COLO829 (cell line): Measurements from ENCODE around the gene KISS1R.
"Not testable (repeated sequence)": the region's sequence is repeated elsewhere in the genome, so short reads cannot be mapped to it uniquely, and the experiment has no call there.

Experiments used
- DNase-seq: peaks from one replicate; pipeline ENCODE4 v3.0.0; 2012; ENCODE audit warnings: low spot score

KISS1R gene

DNA sequence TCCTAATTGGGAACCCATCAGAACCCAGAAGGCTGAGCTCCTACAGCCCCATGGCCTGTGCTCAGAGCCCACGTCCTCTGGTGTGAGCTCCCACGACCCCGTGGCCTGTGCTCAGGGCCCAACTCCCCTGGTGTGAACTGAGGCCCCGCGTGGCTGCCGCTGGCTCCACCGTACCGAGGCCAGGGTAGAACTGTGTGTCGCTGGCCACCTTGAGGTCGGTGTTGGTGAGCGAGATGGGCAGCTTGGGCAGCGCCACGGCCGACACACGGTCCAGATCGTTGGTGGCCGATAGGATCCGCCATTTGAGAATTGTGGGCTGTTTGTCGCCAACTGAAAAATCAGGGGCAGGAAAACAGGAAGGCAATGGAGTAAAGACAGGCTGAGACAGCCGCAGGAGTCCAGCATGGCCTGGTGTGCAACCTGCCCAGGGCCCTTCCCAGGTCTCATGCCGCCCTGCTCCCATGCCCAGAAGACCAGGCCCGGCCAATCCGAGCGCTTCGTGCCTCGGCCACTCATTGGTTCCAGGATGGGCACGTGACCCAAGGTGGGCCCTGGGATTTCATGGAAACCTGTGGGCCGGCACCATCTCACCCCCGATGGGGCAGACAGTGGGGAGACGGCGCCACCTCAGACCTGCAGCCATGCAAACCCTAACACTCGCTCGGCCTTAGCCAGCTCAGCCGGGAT, 35.6 kb upstream of the KISS1R start:
- no peak for DNase-seq

DNA sequence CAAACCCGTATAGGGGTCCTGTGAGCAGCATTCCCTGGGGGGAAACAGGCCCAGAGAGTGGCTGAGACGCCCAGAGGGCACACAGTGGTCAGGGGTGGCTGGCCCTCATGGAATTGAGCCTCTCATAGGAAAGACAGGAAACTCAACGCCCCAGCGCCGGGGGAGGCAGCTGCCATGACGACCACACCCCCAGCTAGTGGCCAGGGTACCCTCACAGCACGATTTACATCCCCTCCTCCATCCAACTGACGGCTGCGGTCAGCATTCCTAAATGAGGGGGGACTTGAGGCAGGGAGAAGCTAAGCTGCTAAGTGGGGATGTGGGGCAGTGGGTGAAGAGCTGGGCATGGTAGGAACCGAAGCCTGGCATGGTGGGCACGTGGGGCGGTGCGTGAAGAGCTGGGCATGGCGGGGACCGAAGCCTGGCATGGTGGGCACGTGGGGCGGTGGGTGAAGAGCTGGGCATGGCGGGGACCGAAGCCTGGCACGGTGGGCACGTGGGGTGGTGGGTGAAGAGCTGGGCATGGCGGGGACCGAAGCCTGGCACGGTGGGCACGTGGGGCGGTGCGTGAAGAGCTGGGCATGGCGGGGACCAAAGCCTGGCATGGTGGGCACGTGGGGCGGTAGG, 34.1 kb upstream of the KISS1R start:
- DNase-seq: no peak

DNA sequence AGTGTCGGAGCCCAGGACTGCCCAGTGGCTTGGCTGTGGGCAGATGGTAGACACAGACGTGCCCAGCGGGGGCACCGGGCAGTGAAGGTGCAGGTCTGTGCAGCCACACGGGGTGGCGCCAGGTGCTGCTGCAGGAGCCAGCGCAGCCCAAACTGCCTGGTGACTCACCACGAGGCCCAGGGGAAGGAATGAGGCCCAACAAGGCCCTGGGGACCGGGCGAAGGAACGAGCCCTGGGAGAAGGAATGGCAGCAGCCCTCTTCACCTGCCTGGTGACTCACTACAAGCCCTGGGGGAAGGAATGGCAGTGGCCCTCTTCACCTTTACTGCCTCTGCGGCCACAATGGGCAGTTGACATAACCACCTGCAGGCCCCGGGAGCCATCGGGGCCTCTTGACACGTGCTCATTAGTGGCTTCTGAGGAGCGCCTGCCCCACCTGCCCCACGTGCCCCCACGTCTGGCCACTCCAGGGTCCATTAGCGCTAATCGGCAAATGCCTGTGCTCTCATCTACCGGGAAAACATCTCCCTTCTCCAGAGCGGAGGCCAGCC, 33.4 kb upstream of the KISS1R start:
- DNase-seq: no peak

DNA sequence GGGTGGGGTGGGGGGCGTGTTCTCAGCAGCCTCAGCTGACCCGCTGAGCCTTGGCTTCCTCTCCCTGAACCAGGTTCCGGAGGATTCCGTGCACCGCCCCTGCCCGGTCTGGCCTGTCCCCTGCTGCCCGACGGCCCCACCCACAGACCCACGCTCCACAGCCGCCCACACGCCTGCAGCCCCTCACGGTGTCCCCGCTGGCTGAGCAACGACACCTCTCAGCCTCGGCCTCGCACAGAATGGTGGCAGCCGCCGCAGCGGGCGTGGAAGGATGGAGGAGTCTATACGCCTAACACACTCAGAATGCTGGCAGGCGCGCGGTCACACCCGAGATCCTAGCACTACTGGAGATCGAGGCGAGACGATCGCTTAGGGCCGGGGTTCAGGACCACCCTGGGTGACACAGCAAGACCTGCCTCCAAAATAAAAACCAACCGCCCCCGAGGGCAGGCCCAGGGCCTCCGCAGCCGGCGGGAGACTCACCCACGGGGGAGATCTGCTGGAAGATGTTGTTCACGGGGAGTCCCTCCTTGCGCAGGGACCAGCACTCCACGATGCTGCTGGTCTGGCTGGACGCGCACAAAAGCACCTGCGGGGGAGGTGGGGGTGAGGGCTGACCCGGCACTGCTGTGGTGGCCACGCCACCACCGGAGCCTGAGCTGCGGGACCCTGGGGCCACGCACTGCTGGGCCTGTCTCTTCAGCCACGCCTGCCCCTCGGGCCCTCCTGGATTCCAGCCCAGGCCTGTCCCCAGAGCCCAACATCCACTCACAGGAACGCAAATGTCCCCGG, 32.5 kb upstream of the KISS1R start:
- no peak for DNase-seq

DNA sequence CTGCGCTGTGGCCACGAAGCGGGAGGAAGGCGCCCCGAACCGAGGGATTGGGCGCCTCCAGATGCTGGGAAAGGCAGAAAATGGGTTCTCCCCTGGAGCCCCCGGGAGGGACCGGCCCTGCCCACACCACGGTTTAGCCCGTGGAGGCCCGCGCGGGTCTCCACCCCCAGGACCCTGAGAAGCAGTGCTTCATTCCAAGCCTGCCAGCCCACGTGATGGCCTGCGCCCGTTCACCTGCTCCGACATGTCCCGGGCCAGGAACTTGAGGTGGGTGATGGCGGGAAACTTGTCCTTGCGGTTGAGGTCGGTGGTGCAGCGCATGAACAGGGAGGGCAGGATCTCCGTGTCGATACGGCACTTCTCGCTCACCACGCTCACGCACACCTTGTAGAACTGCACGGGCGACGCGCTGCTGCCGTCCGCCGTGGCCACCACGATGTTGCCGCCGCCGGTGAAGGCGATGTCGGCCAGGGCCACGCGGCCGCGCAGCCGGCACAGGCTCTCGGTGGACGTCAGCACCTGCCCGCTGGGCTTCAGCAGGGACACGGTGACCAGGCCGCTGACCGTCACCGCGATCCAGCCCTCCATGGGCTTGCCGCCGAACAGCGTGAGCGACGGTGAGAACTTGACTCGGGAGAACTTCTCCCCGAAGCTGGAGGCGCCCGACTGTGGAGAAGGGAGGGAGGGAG, 31.5 kb upstream of the KISS1R start:
- no peak for DNase-seq

DNA sequence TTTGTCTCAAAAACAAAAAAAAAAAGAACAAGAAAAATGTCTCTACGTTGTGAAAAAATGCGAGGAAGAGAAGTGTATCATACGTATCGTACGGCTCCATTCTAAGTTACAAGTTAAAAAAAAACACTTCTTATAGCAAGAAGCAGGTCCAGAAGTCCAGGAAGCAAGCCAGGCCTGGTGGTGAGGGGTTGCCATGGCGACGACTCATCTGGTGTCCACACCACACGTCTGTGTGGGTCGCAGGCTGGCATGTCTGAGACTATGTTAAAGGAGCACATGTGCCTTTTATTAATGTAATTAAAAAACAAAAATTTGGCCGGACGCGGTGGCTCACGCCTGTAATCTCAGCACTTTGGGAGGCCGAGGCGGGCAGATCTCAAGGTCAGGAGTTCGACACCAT, 30.1 kb upstream of the KISS1R start:
- DNase-seq: no peak

DNA sequence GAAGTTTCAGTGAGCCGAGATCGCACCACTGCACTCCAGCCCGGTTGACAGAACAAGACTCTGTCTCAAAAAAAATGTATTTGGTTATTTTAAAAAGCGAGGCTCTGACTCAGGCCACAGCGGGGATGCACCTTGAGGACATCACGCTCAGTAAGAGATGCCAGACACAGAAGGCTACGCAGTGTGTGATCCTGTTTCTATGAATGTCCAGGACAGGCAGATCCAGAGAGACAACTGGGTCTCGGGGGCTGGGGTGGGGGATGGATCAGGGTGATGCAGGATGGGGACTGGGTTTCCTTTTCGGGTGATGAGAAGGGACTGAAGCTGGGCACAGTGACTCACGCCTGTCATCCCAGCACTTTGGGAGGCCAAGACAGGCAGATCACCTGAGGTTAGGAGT, 29.5 kb upstream of the KISS1R start:
- no peak for DNase-seq

DNA sequence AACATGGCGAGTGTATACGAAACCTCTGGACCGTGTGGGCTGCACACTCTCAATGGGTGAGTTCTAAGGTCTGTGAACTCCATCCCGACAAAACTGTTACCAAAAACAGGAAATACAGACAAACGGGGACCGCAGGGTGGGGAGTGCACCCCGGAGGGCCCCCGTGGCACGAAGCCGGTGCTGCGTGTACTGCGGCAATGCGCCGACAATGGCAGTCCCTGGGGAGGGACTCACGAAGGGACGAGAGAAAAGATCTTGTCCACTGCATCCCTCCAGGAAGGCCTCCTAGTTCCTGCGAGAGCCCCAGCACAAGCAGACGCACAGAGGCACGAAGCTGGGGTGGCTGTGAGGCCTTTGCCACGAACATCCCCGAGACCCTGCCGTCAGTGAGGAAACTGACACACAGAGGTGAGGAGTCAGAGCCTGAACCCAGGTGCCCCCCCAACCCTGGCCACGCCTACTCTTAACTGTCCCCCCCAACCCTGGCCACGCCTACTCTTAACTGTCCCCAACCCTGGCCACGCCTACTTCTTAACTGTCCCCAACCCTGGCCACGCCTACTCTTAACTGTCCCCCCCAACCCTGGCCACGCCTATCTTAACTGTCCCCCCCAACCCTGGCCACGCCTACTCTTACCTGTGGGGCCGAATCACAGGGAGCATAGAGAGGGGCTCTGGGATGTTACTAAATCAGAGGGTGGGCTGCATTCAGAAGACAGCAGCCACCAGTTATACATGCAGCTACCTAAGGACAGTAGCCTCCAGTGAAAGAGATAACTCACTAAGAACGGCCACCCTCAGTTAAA, 28.4 kb upstream of the KISS1R start:
- DNase-seq: no peak

DNA sequence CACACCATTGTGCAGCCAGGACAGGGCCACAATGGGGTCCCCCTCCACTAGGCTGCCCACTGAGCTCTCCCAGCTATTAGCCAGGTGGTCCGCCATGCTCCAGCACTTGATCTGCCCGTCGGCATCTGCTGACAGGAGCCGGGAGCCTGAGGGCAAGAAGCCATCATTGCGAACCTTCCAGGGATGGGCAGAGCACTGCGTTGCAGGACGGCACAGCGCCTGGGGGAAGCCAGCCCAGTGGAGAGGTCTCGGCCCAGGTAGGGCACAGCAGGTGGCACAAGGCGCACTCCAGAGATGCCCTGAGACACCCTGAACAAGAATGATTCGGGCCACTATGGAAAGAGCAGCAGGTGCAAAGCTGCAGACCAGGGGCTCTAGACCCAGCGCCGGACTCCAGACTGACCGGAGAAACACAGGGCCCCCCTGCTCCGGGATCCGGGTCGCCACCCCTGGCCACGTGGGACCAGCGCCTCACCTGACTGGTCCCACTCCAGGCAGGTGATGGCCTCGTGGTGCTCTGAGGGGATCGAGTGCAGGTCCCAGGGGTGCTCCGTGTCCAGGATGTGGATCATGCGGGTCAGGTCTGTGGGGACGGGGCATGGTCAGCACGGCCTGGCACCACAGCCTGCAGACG, 27.4 kb upstream of the KISS1R start:
- no peak for DNase-seq

DNA sequence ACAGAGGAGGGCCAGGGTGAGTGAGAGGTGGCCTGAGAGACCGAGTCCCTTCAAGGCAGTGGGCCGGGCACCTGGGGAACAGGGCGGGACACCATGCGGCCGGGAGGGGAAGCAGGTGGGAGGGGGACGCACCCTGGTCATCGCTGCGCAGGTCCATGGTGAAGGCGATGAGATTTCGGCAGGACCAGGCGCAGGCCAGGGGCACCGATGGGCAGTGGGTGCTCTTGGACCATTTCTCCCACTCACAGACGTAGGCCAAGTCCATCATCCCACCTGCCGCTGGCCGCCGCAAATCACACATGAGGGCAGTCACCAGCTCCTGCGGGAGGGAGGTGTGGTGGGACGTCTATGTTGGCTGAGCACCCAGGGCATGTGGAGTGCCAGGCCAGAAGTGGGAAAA, 26.3 kb upstream of the KISS1R start:
- no peak for DNase-seq

DNA sequence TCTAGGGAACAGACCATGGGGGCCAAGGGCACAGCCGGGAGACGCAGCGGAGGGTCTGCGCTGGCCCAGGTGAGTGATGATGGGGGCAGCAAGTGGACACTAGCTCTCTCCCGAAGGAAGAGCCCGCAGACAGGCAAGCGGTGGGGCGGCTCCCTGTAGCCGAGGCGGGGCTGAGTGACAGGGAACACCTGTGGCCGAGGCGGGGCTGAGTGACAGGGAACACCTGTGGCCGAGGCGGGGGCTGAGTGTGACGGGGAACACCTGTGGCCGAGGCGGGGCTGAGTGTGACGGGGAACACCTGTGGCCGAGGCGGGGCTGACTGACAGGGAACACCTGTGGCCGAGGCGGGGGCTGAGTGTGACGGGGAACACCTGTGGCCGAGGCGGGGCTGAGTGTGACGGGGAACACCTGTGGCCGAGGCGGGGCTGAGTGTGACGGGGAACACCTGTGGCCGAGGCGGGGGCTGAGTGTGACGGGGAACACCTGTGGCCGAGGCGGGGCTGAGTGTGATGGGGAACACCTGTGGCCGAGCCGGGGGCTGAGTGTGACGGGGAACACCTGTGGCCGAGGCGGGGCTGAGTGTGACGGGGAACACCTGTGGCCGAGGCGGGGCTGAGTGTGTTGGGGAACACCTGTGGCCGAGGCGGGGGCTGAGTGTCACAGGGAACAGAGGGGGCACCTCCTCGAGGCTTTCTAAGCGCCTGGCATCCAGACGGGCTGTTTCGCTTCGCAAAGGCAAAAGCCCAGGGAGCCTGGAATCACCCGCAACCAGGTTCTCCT, 25.5 kb upstream of the KISS1R start:
- not testable (repeated sequence) for DNase-seq

DNA sequence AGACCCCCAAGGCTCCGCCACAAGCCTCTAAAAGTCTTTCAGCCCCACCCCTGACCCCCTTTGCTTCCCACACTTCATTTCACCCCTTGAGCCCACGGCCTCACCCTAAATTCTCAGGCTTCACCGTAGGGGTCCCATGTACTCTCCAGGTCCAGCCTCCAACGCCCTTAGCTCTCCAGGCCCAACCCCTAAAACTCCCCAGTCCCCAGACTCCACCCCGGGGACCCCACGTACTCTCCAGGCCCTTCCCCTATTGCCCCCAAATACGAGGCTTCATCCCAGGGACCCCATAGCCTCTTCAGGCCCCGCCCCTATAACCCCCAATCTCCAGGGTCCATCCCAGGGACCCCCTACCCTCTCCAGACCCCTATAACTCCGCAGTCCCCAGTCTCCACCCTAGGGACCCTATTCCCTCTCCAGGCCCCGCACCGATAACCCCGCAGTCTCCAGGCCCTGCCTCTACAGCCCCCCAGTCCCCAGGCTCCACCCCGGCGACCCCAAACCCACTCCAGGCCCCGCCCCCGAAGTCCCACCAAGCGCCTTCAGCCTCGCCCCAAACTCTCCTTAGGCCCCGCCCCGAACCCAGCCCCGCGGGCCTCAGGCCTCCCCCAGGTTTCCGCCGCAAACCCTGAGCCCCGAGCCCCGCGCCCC, 24.8 kb upstream of the KISS1R start:
- no peak for DNase-seq

DNA sequence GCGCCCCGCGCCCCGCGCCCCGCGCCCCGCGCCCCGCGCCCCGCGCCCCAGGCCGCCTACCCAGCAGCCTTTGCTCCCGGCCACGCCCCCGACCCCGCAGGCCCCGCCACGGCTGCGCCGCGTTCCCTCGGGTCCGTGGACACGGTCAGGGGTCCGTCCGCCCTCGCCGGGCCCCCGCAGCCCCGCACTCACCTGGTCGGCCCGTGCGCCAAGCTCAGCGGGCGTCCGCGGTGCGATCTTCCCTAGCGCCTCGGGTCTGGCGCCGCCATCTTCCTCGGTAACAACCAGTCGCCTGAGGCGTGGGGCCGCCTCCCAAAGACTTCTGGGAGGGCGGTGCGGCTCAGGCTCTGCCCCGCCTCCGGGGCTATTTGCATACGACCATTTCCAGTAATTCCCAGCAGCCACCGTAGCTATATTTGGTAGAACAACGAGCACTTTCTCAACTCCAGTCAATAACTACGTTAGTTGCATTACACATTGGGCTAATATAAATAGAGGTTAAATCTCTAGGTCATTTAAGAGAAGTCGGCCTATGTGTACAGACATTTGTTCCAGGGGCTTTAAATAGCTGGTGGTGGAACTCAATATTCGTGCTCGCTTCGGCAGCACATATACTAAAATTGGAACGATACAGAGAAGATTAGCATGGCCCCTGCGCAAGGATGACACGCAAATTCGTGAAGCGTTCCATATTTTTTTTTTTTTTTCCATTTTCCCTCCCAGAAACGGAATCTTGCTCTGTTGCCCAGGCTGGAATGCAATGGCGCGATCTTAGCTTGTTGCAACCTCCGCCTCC, 24.0 kb upstream of the KISS1R start, which contains the start of the genes MED16 and RNU6-9:
TSS of gene MED16 (minus strand) at position 294 of the 796 bp plus-strand sequence. CDS start 2,056 bp downstream, outside the sequence.
TSS of gene RNU6-9 (plus strand) at position 591 of the 796 bp plus-strand sequence.
- peak; percentile 99 for DNase-seq

DNA sequence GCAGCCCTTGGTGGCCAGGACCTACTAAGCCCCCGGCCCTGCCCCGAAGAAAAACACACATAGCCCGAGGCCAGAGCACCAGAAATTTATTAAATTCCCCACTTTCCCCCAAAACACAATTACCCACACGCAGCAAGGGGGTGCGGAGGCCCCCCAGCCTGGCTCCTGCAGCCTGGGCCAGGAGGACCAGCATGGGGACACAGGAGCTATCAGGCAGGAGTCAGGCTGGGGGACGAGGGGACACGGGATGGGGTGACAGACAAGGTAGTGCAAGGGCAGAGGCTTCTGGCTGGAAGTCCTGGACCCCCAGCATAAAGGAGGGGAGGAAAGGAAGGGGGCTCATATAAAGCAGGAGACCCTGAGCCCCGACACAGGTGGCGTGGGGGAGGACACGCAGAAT, 20.7 kb upstream of the KISS1R start:
- no peak for DNase-seq

DNA sequence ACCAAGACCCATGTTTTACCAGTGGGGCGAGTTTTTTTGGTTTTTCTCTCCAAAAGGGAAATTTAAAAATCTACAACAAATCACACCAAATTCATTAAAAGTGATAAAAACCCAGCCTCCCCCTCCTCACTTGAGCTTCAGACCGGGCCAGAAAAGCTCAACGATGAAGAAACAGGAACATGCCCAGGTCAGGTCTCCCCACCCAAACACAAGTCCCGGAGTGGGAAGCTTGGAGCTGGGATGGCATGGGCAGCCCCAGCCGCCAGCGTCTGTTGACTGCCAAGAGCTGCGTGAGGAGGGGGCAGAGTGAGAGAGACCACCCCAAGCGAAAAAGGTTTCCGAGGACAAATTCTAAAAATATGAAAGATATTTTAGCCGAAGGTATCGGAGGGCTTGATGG, 20.1 kb upstream of the KISS1R start:
- no peak for DNase-seq

DNA sequence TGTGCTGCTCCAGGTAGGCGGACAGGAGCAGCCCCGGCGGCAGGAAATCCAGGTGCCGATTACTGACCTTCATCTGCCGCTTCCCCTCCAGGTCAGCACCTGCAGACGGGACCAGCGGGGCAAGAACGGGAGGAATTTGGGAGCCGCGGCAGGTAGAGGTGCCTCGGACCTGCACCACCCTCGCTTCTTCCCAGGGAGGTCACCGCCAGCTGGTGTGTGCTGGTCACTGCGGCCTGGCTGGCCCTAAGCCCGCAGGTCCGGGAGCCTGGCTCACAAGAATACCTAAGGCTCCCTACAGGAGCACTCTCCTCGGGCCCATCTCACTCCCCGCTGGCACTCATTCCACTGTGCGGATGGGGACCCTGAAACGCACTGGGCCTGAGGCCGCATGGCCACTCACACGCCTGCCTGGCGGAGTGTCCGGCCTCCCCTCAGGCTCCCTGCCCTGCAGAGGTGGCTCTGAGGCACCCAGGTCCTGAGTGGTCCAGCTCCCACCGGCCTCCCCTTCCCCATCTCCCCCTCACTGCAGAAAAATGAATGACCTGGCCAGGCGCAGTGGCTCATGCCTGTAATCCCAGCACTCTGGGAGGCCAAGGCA, 19.6 kb upstream of the KISS1R start:
- no peak for DNase-seq

DNA sequence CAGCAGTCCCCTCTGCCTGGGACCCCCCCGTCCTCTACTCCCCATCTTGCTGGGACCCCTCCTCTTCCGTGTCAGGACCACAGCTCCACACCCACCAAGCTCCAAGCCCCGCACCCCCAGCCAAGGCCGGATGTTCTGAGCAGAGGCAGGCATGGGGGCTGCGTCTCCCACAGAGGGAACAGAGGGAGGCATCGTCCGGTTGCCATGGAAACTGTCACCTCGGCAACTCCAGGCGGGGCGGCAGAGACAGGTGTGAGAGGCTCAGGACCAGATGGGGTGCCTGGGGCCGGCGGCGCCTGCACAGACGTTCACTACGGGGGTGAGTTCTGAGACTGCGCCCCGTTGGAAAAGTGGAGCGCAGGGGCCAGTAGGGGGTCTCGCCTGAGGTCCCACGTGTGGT, 18.5 kb upstream of the KISS1R start:
- DNase-seq: no peak

DNA sequence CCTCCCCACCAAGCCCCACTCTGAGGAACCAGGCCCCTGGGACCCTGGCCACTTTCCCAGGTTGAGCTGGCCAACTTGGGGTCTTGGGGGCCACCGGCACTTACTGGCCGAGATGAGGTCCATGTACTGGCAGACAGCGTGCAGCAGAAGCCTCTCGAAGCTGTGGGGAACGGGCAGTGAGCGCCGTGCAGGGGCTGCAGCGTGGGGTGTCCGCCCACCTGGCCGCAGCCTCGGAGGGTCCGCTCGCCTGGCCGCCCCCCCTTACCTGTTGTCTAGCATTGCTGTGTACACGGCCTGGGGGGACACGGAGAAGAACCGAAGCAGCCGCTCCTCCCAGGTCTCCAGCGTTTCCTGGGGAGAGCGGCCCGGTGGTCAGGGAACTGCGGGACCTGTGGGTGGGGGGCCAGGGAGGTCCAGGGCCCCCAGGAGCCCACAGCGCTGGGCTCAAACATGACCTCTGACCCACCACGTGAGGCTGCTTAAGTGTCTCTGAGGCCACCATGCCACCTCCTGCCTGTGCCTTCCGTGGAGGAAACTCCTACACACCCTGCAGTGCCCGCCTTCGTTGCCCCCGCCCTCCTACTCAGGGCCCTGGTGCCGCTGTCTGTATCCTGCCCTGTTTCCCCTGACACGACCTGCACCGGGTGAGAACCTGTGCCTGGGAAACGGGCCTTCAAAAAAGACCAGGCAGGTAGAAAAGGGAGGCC, 17.6 kb upstream of the KISS1R start:
- no peak for DNase-seq
